HepG2 (cell line): ENCODE data around the gene DCAF7. TPM values are rescaled to one million over a fixed set of nuclear protein-coding genes. Genes with fewer than 3 reads are reported as not detected.

Experiments
- DNMT3B ChIP-seq: conservative IDR thresholded peaks from 2 replicates; pipeline ENCODE4 v1.6.1; 2016; ENCODE audit warnings: missing biosample characterization, control low read depth
- DPF2 ChIP-seq: sonication (generic); formaldehyde crosslinking; IDR thresholded peaks from 2 replicates; pipeline ENCODE4 v1.4.0; 2020; ENCODE audit warnings: mild to moderate bottlenecking, low read depth, missing genetic modification reagents, borderline replicate concordance
- GMEB1 ChIP-seq: sonication (generic); formaldehyde crosslinking; IDR thresholded peaks from 2 replicates; pipeline ENCODE4 v1.5.1; 2020; ENCODE audit warnings: missing genetic modification reagents, mild to moderate bottlenecking, borderline replicate concordance
- HNRNPL ChIP-seq: fragments of 200-400 bp; formaldehyde crosslinking; IDR thresholded peaks from 2 replicates; pipeline ENCODE4 v1.6.1; 2017; ENCODE audit warnings: mild to moderate bottlenecking, low read depth, low read length
- KDM4B ChIP-seq: sonication (generic); formaldehyde crosslinking; IDR thresholded peaks from 2 replicates; pipeline ENCODE4 v1.4.0; 2020; ENCODE audit warnings: missing genetic modification reagents
- MAX ChIP-seq: IDR thresholded peaks from 2 replicates; pipeline ENCODE4 v1.6.1; 2012; ENCODE audit warnings: inconsistent platforms
- NAIF1 ChIP-seq: sonication (generic); formaldehyde crosslinking; IDR thresholded peaks from 2 replicates; pipeline ENCODE4 v1.5.0; 2020; ENCODE audit warnings: mild to moderate bottlenecking, missing genetic modification reagents, borderline replicate concordance
- NR2F2 ChIP-seq: IDR thresholded peaks from 2 replicates; pipeline ENCODE4 v1.6.1; 2012; ENCODE audit warnings: low read depth, inconsistent platforms, borderline replicate concordance
- PCBP1 ChIP-seq: fragments of 200-400 bp; formaldehyde crosslinking; IDR thresholded peaks from 2 replicates; pipeline ENCODE4 v1.6.1; 2017; ENCODE audit warnings: mild to moderate bottlenecking, low read depth, low read length, borderline replicate concordance
- SALL2 ChIP-seq: sonication (generic); formaldehyde crosslinking; IDR thresholded peaks from 2 replicates; pipeline ENCODE4 v1.8.1; 2023; ENCODE audit warnings: mild to moderate bottlenecking, missing genetic modification reagents, inconsistent platforms
- SAP130 ChIP-seq: IDR thresholded peaks from 2 replicates; pipeline ENCODE4 v1.6.1; 2016; ENCODE audit warnings: low read depth
- SNAI1 ChIP-seq: sonication (generic); formaldehyde crosslinking; IDR thresholded peaks from 2 replicates; pipeline ENCODE4 v1.5.0; 2020; ENCODE audit warnings: mild to moderate bottlenecking, missing genetic modification reagents, borderline replicate concordance
- SOX13 ChIP-seq, 3 experiments: fragments of 450-650 bp in 1 of 3; sonication (generic) in 1 of 3; formaldehyde crosslinking in 1 of 3; IDR thresholded peaks in 2 of 3; conservative IDR thresholded peaks in 1 of 3; 2 replicates each; pipeline versions ENCODE4 v1.5.0 to v1.6.1; 2016 to 2020; ENCODE audit warnings: antibody characterized with exemption in 1 of 3, mild to moderate bottlenecking in 1 of 3, missing compliant biosample characterization in 1 of 3, missing genetic modification reagents in 1 of 3, moderate library complexity in 1 of 3
- SSRP1 ChIP-seq: IDR thresholded peaks from 2 replicates; pipeline ENCODE4 v1.6.1; 2016; ENCODE audit warnings: control low read depth
- STAT5B ChIP-seq: sonication (generic); formaldehyde crosslinking; IDR thresholded peaks from 2 replicates; pipeline ENCODE4 v1.4.0; 2020; ENCODE audit warnings: missing genetic modification reagents
- TCF7L2 ChIP-seq: IDR thresholded peaks from 2 replicates; pipeline ENCODE4 v1.6.1; 2011; ENCODE audit warnings: mild to moderate bottlenecking, low read depth, low read length, moderate library complexity
- THAP11 ChIP-seq: IDR thresholded peaks from 2 replicates; pipeline ENCODE4 v1.6.1; 2016; ENCODE audit warnings: missing biosample characterization, missing genetic modification reagents
- U2AF1 ChIP-seq: fragments of 200-400 bp; formaldehyde crosslinking; optimal IDR thresholded peaks from 2 replicates; pipeline ENCODE3; 2017; ENCODE audit warnings: mild to moderate bottlenecking, low read depth, low read length
- YY1 ChIP-seq: IDR thresholded peaks from 2 replicates; pipeline ENCODE4 v1.6.1; 2011; ENCODE audit warnings: low read length, low read depth, moderate library complexity, mild to moderate bottlenecking; ENCODE audit not compliant: insufficient read depth, insufficient replicate concordance
- ZBTB7B ChIP-seq: sonication (generic); formaldehyde crosslinking; IDR thresholded peaks from 2 replicates; pipeline ENCODE4 v1.4.0; 2020; ENCODE audit warnings: missing genetic modification reagents
- ZC3H13 ChIP-seq: sonication (generic); formaldehyde crosslinking; IDR thresholded peaks from 2 replicates; pipeline ENCODE4 v1.8.1; 2023; ENCODE audit warnings: mild to moderate bottlenecking, missing genetic modification reagents, moderate library complexity
- ZNF230 ChIP-seq: sonication (generic); formaldehyde crosslinking; IDR thresholded peaks from 2 replicates; pipeline ENCODE4 v1.4.0; 2020; ENCODE audit warnings: mild to moderate bottlenecking, missing genetic modification reagents
- ZNF589 ChIP-seq: sonication (generic); formaldehyde crosslinking; conservative IDR thresholded peaks from 2 replicates; pipeline ENCODE4 v1.8.0; 2022; ENCODE audit warnings: mild to moderate bottlenecking, moderate library complexity, missing genetic modification reagents
- ZNF614 ChIP-seq: IDR thresholded peaks from 2 replicates; pipeline ENCODE4 v1.6.1; 2018; ENCODE audit warnings: missing biosample characterization, missing genetic modification reagents, inconsistent platforms, borderline replicate concordance
- ZNF776 ChIP-seq: sonication (generic); formaldehyde crosslinking; IDR thresholded peaks from 2 replicates; pipeline ENCODE4 v1.4.0; 2020; ENCODE audit warnings: mild to moderate bottlenecking, missing genetic modification reagents
- polyA plus RNA-seq, 8 experiments: library from polyadenylated mRNA; depleted of rRNA in 3 of 8; stranded (reverse) in 7 of 8; unstranded in 1 of 8; fragments of >200 nt; fragmentation: Illumina TruSeq in 4 of 8; extraction: Trizol in 4 of 8; gene quantifications; 2 replicates each; pipeline versions ENCODE4 v1.2.1 to v1.2.3, GENCODE V29; 2011 to 2016; ENCODE audit warnings: low read depth in 4 of 8, missing spikeins in 1 of 8, mixed read lengths in 1 of 8; ENCODE audit not compliant: insufficient read depth in 1 of 8
- total RNA-seq, 5 experiments: library from RNA; depleted of rRNA; stranded (reverse); fragments of >200 nt; fragmentation: Illumina TruSeq; extraction: Trizol; gene quantifications; 2 replicates each; pipeline ENCODE4 v1.2.3, GENCODE V29; 2016; ENCODE audit warnings: low read depth in 1 of 5

DCAF7 gene
- total and polyA plus RNA-seq, 2 of the 13 experiments (the other 11 are each of a cell fraction or from before 2014, with no cell fraction given), result 55.2 to 73.4 TPM

- TF ChIP-seq YY1, result no peak
- peak; percentile 73 for TF ChIP-seq KDM4B (CRISPR knock-in tag)
- TF ChIP-seq SAP130, result peak; percentile 90
- peak; percentile 96; the same call in 1 of the 2 replicates for TF ChIP-seq ZNF230 (CRISPR knock-in tag)
- peak; percentile 66 for TF ChIP-seq THAP11 (CRISPR knock-in tag)
- TF ChIP-seq SOX13 (IDR thresholded peaks at IDR 0.05), result peak; percentile 68
- TF ChIP-seq SOX13 (CRISPR knock-in tag; conservative IDR thresholded peaks at IDR 0.05 in 1 of 2, IDR thresholded peaks at IDR 0.05 in 1 of 2), result peak in 1 of 2 experiments; percentile 88; a peak in 2 of 4 replicates
- TF ChIP-seq NR2F2, result peak; percentile 79; the same call in 1 of the 2 replicates
- peak; percentile 27; the same call in 1 of the 2 replicates for TF ChIP-seq STAT5B (CRISPR knock-in tag)
- peak; percentile 55; the same call in 1 of the 2 replicates for TF ChIP-seq TCF7L2
- 0 out of 2 replicates have a peak, but pooled peaks have one; percentile 28 for TF ChIP-seq DNMT3B (CRISPR knock-in tag)
- peak; percentile 62; the same call in 1 of the 2 replicates for TF ChIP-seq SALL2 (CRISPR knock-in tag)
- TF ChIP-seq ZNF614 (CRISPR knock-in tag), result peak; percentile 74
- no peak for TF ChIP-seq PCBP1
- TF ChIP-seq HNRNPL, result peak; percentile 89
- peak; percentile 61; the same call in 1 of the 2 replicates for TF ChIP-seq GMEB1 (CRISPR knock-in tag)
- TF ChIP-seq ZNF776, result no peak
- peak; percentile 60; the same call in 1 of the 2 replicates for TF ChIP-seq ZNF589
- TF ChIP-seq ZC3H13 (CRISPR knock-in tag), result no peak
- TF ChIP-seq U2AF1, result peak; percentile 56
- TF ChIP-seq ZBTB7B (CRISPR knock-in tag), result peak; percentile 97
- no peak for TF ChIP-seq SNAI1 (CRISPR knock-in tag)
- TF ChIP-seq MAX, result peak; percentile 85
- TF ChIP-seq NAIF1 (CRISPR knock-in tag), result no peak
- peak; percentile 97 for TF ChIP-seq DPF2
- no peak for TF ChIP-seq SSRP1
Observed at GRCh38 chr17:63531022-63531965, 19.0 kb upstream of the DCAF7 start (continued).
